GM20000 (cell line): ENCODE data around the gene FAM110A.
A peak's percentile ranks its signal among the peaks of the same experiment; 100 is the strongest.

Experiments used
- DNase-seq: peaks from one replicate; pipeline ENCODE4 v3.0.0; 2012; ENCODE audit warnings: low spot score
- CTCF ChIP-seq: IDR thresholded peaks from 2 replicates; pipeline ENCODE4 v1.5.1; 2012; ENCODE audit warnings: mild to moderate bottlenecking, control low read depth; ENCODE audit errors: extremely low read depth, missing control alignments

The FAM110A gene

DNA sequence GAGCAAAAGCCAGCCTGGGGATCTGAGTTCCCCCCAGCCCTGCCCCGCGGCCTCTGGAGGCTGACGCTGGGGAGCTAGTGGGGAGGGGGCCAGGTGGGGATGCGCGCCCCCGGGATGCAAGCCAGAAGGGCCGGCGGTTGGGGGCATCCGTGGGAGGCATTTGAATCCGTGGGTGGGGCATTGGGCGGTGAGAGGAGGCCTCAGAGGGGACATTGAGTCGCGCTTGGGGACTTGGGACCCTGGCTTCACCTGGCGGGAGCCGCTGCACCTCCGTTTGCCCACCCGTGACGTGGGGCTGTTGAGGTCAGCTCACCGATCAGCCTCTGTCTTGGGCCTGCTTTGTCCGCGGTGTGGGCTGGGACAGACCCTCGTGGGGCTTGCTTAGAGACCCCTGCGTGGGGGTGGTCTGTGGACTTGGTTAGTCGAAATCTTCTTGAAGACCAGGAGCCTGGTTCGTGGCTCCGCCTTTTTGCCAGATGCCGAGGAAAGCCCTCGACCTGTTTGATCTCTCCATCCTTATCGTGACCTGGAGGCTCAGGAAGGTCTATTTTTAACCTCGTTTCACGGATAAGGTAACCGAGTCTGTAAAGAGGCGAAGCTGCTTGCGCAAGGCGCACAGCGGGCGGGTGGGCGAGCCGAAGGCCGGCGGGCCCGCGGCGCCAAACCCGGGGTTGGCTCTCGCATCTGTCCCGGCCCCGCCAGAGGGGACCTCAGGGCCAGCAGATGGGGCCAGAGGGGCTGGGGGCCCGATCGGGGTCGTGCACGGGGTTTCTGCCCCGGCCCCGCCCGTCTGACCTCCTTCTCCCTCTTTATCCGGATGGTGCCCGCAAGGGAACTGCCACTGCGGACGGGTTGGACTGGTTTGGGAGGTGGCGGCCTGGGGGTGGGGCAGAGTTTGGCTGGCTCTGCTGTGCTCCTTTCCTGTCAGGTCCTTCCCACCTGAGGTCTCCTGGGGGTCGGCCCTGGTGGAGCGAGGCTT lies 8.3 kb downstream of the FAM110A start:
- no peak for TF ChIP-seq CTCF
- peak; percentile 49 for DNase-seq

GRCh38 chr20:842547-842940 lies 9.0 kb downstream of the FAM110A start:
- DNase-seq = no peak
- TF ChIP-seq CTCF = no peak

- no peak for TF ChIP-seq CTCF
Measured at GRCh38 chr20:843912-844311, 10.4 kb downstream of the FAM110A start.

DNA sequence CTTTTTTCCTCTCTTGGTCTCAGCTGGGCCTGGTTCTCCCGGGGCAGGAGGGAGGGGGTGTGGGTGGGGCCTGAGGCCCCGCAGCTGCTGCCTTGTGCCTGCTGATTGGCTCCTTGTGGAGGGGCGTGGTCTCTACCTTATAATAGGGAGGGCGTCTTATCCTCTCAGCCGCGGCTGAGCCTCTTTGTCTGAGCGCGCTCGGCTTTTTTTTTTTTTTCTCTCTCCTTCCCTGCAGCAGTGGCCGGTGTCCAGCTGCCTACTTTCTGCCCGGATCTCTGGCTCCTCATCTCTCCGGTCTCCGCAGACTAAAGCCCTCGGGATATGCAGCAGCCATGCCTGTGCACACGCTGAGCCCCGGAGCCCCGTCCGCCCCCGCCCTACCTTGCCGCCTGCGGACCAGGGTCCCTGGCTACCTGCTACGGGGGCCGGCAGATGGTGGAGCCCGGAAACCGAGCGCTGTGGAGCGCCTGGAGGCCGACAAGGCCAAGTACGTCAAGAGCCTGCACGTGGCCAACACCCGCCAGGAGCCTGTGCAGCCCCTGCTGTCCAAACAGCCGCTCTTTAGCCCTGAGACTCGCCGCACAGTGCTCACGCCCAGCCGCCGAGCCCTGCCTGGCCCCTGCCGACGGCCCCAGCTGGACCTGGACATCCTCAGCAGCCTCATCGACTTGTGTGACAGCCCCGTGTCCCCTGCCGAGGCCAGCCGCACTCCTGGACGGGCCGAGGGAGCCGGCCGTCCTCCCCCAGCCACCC lies 11.1 kb downstream of the FAM110A start:
- peak; percentile 98 for DNase-seq
- TF ChIP-seq CTCF = no peak

More at GRCh38 chr20:843912-844311, 10.4 kb downstream of the FAM110A start:
- DNase-seq = no peak

DNA sequence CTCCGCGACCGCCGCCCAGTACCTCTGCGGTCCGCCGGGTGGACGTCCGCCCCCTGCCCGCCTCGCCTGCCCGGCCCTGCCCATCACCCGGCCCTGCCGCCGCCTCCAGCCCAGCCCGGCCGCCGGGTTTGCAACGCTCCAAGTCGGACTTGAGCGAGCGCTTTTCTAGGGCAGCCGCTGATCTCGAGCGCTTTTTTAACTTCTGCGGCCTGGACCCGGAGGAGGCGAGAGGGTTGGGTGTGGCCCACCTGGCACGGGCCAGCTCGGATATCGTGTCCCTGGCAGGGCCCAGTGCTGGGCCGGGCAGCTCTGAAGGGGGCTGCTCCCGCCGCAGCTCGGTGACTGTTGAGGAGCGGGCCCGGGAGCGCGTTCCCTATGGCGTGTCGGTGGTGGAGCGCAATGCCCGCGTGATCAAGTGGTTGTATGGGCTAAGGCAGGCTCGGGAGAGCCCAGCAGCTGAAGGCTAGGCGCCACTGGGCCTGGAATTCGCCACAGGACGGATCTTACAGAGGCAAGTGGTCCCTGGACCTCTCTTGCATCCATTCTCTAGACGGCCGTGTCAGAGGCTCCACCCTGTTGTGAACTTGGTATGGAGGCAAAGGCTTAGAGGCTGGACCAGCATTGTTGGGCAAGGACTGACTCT lies 11.8 kb downstream of the FAM110A start:
- DNase-seq = no peak
- TF ChIP-seq CTCF = no peak

GRCh38 chr20:845941-846893 lies 12.7 kb downstream of the FAM110A start:
- TF ChIP-seq CTCF = no peak

More at GRCh38 chr20:845941-846893, 12.7 kb downstream of the FAM110A start:
- no peak for DNase-seq
